ENCODE results near the gene TDRKH. TPM values are rescaled to one million over a fixed set of nuclear protein-coding genes. Genes with fewer than 3 reads are reported as not detected.

TDRKH gene
- total and polyA plus RNA-seq, 4 donors = 1.5 to 6.7 (median 3.8) TPM

GRCh38 chr1:151814426-151814825 is 24.1 kb upstream of the TDRKH start (continued):
- TF ChIP-seq GABPA (IDR thresholded peaks at IDR 0.05 in 1 of 2, conservative IDR thresholded peaks at IDR 0.05 in 1 of 2) (no peak), SP1 (IDR thresholded peaks at IDR 0.05) (no peak), RAD21 (IDR thresholded peaks at IDR 0.05) (no peak), FOXA2 (IDR thresholded peaks at IDR 0.05) (no peak)

GRCh38 chr1:151813271-151813977 is 23.1 kb upstream of the TDRKH start:
- no peak overlapping the region for H3K4me3 ChIP-seq (ENCODE audit: low read depth in 1 of 3, low read length in 3 of 3)
- H3K9ac ChIP-seq (ENCODE audit: low read depth in 1 of 2, low read length in 2 of 2) = no peak overlapping the region
- peaks cover 0 to 16% (median 7%) of the 10 kb centered on the region in 4 donors for H3K4me1 ChIP-seq (ENCODE audit: control insufficient read depth in 4 of 4, insufficient read depth in 4 of 4, low read length in 3 of 4)
- no peaks in the 10 kb centered on the region for H3K9me3 ChIP-seq (ENCODE audit: control insufficient read depth in 4 of 4, low read length in 3 of 4)
- WGBS = 87% methylated on average over 12 of the region's 12 CpGs
- no peak overlapping the region for H3K27ac ChIP-seq (ENCODE audit: low read depth in 1 of 2, low read length in 2 of 2)
- TF ChIP-seq JUND (IDR thresholded peaks at IDR 0.05) = no peak
- no peak for TF ChIP-seq TAF1 (conservative IDR thresholded peaks at IDR 0.05)
- TF ChIP-seq YY1 (IDR thresholded peaks at IDR 0.05) = no peak
- no peak for TF ChIP-seq CTCF (IDR thresholded peaks at IDR 0.05; ENCODE audit: low read depth, low read length, missing input control)
- TF ChIP-seq EGR1 (IDR thresholded peaks at IDR 0.05; ENCODE audit: low read depth in 2 of 2) = no peak
- TF ChIP-seq RAD21 (IDR thresholded peaks at IDR 0.05) = no peak
- TF ChIP-seq NR2F2 (IDR thresholded peaks at IDR 0.05) = no peak
- TF ChIP-seq HNF4A (conservative IDR thresholded peaks at IDR 0.05) = no peak
- TF ChIP-seq ATF3 (IDR thresholded peaks at IDR 0.05) = no peak
- TF ChIP-seq MAX (IDR thresholded peaks at IDR 0.05) = no peak
- no peak for TF ChIP-seq SP1 (IDR thresholded peaks at IDR 0.05)
- no peak for TF ChIP-seq FOXA2 (IDR thresholded peaks at IDR 0.05)
- TF ChIP-seq REST (IDR thresholded peaks at IDR 0.05) = no peak
- TF ChIP-seq HNF4G (IDR thresholded peaks at IDR 0.05) = no peak
- TF ChIP-seq ZBTB33 (IDR thresholded peaks at IDR 0.05) = no peak
- no peak for TF ChIP-seq FOXA1 (IDR thresholded peaks at IDR 0.05)
- TF ChIP-seq GABPA (IDR thresholded peaks at IDR 0.05 in 1 of 2, conservative IDR thresholded peaks at IDR 0.05 in 1 of 2) = no peak
- no peak for TF ChIP-seq RXRA (IDR thresholded peaks at IDR 0.05)
- DNase-seq (ENCODE audit: low spot score) = no peak
- peaks cover 1 to 69% (median 54%) of the 10 kb centered on the region in 4 donors for H3K36me3 ChIP-seq (ENCODE audit: control insufficient read depth in 4 of 4, insufficient read depth in 3 of 4, low read depth in 1 of 4, low read length in 3 of 4)
- H3K27me3 ChIP-seq (ENCODE audit: control insufficient read depth in 4 of 4, insufficient read depth in 4 of 4, low read length in 3 of 4) = no peaks in the 10 kb centered on the region
